ENCODE results near the gene AGBL4.

DNA sequence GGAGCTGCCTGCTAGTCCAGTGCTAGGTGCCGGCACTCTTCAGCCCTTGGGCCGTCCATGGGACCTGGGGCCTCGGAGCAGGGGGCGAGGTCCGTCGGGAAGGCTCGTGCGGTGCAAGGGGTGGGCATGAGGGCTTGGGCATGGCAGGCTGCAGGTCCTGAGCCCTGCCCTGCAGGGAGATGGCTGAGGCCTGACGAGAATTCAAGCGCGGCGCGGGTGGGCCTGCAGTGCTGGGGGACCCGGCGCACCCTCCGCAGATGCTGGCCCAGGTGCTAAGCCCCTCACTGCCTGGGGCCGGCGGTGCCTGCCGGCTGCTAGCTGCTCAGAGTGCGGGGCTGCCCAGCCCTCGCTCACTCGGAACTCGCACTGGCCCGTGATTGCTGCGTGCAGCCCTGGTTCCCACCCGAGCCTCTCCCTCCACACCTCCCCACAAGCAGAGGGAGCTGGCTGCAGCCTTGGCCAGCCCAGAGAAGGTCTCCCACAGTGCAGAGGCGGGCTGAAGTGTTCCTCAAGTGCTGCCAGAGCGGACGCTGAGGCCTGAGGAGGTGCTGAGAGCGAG, 467.0 kb downstream of the AGBL4 start:
- TF ChIP-seq, protein P1, sequence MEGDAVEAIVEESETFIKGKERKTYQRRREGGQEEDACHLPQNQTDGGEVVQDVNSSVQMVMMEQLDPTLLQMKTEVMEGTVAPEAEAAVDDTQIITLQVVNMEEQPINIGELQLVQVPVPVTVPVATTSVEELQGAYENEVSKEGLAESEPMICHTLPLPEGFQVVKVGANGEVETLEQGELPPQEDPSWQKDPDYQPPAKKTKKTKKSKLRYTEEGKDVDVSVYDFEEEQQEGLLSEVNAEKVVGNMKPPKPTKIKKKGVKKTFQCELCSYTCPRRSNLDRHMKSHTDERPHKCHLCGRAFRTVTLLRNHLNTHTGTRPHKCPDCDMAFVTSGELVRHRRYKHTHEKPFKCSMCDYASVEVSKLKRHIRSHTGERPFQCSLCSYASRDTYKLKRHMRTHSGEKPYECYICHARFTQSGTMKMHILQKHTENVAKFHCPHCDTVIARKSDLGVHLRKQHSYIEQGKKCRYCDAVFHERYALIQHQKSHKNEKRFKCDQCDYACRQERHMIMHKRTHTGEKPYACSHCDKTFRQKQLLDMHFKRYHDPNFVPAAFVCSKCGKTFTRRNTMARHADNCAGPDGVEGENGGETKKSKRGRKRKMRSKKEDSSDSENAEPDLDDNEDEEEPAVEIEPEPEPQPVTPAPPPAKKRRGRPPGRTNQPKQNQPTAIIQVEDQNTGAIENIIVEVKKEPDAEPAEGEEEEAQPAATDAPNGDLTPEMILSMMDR (IDR thresholded peaks at IDR 0.05): no peak
- TF ChIP-seq POLR2A (IDR thresholded peaks at IDR 0.05): no peak

Measured in heart left ventricle (tissue), 13 donors.